ENCODE data around the gene PLB1.

GRCh38 chr2:28622101-28622499 is 126.2 kb downstream of the PLB1 start:
- no peak for TF ChIP-seq CTCF (conservative IDR thresholded peaks at IDR 0.05; ENCODE audit: low read length)
- TF ChIP-seq EZH2phosphoT487 (IDR thresholded peaks at IDR 0.05; ENCODE audit: borderline replicate concordance): no peak
